HG02623 (cell line): ENCODE measurements around the gene NACC1.

ENCODE experiments used
- ATAC-seq: cut with Tn5 transposase; IDR thresholded peaks from one replicate; pipeline ENCODE4 v1.9.1; 2021; ENCODE audit warnings: moderate library complexity; ENCODE audit not compliant: unreplicated experiment

The NACC1 gene

DNA sequence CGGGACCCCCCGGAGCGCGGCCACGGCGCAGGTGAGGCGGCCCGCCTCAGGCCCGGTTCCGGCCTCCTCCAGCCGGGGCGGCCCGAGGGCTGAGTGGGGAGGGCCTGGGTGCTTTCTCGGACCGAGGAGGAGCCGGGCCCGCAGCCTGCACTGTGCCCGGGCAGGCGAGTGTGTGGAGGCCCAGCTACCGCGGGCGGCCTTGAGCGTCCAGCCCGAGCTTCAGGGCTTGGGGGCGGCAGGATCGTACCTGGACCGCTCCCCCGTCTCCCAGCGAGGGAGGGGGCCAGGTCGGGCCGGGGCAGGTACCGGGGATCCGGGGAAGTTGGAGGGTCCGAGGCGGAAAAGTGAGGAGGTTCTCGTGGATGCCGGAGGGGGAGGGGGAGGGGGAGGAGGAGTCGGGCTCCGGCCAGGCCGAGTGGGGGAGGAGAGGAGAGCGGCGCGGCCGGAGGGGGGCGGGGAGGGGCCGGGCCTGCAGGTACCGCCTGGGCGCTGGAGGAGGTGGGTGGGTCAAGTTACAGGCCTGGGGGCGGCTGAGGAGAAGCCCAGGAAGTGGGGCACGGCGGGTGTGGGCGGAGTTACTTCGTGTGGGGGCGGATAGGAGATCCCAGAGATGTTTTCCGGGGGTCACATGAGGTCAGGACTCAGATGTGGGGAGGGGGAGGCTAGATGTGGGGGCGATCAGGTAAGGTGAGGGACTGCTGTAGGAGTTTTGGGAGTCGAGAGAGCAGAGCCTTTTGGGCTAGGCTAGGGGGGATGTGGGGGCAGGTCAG lies 545 bp downstream of the NACC1 start:
- ATAC-seq, result peak; percentile 5

DNA sequence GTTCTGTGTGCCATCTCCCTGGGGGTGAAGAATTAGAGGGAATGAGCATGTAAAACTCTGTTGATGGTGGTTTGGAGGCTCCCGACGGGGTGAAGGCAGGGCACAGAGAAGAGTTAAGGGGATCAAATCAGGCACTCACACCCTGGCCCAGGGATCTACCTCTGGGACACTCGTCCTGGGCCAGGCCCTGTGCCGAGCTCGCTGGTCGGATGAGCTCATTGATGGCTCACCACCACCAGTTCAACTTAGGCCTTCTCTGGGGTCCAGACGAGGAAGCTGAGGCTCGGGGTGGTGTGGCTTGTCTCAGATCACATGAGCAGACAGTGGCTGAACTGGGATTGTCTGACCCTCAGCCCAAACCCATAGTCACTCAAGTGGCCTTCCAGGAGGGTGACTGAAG lies 1.6 kb downstream of the NACC1 start:
- no peak for ATAC-seq

DNA sequence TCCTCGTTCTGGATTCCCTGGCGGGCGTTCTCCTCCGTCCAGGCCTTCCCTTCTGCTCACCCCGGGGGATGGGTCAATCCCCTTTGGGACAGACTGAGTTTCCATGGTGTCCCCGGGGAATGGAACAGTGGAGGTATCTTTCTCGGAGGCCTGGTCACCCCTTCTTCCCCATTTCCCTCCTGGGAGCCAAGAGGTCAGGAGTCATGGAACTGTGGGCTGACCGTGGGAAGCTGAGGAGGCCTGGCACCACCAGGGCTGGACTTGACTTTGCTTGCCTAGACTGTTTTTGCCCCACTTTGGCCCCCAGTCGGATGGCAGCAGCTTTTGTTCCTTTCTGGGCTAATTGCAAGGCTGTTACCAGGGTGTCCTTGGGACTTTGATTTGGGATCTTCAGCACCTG lies 2.0 kb downstream of the NACC1 start:
- no peak for ATAC-seq

DNA sequence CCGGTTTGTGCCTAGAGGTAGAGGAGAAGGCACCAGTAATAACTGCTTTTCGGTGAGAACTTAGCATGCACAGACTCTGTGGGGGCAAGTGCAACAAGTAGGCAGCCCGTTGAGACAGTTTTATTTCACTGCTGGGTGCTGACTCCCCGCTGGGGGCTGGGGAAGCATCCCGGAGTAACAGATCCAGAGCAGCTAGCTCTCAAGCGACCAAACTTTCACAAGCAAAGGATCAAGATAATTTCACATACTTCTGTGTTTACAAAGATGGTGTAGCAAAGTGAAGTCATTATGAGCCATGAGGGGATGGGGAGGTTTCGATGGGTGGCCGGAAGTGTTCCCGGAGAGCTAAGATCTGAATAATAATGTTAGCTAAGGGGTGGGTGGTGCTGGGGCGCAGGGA lies 2.8 kb downstream of the NACC1 start:
- ATAC-seq, result no peak

DNA sequence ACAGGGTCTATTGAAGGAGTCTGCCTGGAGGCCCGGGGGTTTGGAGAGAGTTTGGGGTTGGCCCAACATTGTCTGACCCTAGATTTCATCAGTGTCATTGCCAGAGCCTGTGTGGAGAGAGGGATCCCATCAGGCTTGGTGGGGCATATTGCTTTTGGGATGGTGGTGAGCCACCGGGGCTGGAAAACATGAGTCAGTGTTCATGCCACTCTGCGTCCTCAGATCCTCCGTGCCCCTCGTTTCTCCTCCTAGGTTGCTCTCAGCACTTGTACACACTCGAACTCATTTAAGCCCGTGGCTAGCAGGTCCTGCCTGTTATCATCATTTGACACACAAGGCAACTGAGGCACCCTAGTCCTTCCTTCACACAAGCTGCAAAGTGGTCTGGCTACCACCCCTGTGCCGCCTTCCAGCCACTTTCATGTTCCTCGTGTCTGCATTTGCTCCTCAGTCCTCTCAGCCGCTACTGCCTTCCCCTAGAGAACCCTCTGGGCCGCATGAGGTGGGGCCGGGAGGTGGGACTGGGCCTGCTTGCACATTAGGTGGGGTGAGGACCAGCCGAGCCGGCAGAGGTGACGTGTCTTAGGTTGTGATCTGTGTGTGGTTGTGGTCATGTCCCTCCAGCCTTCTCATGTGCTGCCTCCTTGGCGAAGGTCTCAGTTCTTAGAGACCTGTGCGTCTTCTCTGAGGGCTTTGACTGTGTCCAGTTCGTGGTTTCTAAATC lies 3.6 kb downstream of the NACC1 start:
- no peak for ATAC-seq

DNA sequence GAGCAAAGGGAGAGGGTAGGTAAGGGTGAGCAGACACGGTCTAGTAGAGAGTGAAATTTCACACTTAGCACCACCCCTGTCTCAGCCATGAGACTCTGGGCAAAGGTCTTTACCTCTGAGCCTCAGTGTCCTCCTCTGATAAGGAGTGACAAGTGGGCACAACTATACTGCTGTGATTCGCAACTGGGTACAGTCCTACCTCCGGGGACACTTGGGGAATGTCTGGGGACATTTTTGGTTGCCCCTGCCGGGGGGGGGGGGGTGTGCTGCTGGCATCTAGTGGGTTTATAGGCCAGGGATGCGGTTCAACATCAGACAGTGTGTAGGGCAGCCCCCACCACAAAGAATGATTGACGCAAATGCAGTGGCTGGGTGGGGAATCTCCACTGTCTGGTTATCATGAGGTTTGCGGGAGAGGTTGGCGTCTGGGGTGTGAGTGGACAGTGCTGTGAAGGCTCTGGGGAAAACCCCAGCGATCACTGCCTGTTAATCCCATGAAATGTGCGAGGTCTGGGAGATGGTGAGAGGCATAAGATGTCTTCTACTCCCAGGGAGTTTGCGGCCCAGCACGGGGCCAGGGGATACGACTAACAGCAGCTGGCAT lies 4.3 kb downstream of the NACC1 start:
- ATAC-seq, result no peak

DNA sequence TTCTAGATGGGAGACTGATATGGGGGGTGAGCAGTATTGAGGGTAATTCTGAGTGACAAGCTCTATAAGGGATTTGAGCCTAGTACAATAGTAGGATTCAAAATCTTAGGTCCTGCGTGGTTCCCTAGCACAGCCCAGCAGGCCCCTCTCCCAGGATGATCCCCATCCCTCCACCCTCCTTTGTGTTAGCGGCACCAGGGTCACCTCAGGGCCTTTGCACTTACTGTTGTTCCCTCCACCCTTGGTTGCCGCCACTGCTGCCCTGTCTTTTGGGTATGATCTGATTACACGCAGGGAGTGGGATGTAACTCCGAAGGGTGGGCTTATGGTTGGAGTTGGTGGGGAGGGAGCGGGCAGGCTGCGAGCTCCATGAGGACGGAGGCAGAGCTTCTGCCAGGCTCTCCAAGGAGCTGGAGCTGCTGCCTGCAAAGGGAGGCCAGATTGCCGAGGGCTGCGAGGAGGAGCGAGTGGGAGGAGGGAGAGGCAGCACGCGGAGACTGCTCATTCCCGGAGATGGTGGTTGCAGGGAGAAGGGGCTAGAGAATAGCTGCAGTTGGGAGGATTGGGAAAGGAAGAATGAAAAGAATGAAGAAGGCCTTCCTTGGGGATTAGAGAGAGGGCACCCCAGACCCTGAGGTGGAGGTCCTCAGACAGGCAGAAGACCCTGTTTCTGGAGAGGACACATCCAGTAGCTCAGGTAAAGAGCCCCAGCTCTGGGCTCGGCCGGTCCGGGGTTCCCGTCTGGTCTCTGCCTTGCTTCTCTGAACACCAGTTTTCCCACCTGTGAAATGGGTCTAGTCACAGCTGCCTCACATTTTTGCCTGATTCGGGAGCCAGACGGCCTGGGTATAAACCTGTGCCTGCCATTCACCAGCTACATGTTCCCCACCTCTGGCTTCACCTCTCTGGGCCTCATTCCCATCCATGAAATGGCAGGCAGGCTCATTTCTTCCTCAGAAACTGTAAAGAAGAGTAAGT lies 5.2 kb downstream of the NACC1 start:
- ATAC-seq, result no peak

DNA sequence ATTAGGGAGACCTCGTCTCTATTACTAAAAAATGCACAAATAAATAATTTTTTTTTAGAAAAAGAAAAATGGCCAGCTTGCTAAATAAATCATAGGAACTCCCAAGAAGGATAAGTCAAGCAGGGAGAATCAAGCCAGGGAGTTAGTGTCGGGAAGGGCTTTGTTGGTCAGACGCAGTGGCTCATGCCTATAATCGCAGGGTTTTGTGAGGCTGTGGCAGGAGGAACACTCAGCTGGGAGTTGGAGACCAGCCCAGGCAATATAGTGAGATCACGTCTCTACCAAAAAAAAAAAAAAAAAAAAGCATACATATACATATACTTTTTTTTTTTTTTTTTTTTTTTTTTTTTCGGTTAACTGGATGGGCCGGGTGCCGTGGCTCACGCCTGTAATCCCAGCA lies 9.0 kb downstream of the NACC1 start:
- no peak for ATAC-seq

DNA sequence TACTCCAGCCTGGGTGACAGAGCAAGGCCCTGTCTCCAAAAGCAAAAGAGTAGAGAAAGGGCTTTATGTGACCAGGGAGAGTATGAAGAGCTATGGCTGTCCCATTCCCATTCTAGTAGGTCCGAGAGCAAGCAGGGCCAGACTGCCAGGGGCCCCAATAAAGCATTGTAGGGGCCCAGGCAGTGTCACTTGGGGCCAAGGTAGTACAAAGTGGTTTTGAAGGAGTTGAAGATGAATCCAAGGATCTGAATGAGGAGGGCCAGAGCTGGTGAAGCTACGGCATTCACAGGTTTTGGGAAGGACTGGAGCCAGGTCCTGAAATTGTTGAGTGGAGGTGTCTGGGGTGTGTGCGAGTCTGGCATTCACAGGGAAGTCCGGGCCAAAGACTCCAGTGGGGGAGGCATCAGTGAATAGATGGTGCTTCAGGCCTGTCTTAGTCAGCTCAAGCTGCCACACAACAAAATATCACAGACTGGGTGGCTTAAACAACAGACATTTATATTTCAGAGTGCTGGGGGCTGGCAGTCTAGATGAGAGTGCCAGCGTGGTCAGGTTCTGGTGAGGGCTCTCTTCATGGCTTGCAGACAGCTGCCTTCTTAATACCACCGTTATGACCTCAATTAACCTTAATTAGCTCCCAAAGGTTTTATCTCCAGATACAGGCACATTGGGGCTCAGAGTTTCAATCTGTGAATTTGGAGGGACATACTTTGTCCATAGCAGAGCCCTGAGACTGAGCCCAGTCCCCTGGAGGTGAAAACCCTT lies 9.9 kb downstream of the NACC1 start:
- ATAC-seq, result no peak

DNA sequence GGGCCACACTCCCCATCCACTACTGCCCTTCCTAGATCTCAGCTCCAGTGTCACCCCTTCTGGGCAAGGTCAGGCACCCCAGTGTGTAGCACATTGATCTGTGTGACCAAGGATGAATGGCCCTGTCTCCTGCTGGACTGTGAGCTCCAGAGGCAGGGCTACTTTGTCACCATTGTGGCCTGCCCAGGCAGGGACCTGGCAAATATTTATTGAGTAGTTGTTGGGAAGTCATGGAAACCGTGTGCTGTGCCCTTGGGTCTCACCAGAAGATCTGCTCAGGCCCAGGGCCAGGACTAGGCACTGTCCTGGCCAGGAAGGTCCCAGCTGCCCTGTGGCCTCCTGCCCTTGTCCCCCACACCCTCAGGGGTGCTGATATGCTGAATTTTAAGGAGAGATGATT lies 10.5 kb downstream of the NACC1 start:
- no peak for ATAC-seq

DNA sequence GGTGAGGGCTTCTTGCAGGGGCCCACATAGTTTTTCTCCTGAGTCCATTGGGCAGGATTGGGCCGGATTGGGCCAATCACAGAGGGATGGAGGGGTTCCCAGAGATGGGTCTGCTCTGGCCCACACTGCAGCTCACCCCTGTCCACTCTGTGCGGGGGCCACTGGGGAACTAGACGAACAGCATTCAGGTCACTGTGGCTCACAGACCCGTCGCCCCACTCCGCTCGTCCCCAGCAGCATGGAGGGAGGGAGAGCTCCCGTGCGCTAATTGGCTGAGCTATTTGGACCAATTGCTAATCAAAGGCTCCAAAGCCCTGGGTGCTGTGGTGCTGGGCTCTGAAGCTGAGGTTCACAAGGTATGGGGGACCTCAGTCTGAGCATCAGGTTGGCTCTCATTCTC lies 11.3 kb downstream of the NACC1 start:
- no peak for ATAC-seq

DNA sequence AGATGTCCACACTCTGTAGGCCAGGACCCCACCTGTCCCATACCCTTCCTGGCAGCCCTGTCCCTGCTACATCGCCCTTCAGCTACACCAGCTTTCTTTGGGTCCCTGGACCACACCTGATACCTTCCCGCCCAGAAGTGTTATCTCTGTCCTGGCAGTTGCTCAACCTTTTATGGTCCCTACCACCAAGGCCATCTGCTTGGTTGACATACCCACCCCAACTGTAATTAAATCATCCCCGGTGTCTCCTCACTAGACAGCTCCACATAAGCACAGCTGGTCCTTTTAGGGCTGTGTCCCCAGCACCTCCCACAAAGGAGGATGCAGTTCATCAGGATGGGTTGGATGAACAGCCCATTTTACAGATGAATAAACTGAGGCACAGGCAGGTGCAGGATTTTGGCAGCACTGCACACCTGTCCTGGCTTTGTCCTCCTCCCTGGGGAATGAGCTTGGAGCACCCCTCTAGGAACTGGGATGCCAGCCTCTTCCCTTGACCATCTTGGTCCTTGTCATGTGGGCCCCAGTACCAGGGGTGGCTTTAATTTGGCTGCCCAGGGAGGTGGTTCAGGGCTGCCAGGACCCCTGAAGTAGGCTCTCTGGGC lies 12.9 kb downstream of the NACC1 start:
- no peak for ATAC-seq

DNA sequence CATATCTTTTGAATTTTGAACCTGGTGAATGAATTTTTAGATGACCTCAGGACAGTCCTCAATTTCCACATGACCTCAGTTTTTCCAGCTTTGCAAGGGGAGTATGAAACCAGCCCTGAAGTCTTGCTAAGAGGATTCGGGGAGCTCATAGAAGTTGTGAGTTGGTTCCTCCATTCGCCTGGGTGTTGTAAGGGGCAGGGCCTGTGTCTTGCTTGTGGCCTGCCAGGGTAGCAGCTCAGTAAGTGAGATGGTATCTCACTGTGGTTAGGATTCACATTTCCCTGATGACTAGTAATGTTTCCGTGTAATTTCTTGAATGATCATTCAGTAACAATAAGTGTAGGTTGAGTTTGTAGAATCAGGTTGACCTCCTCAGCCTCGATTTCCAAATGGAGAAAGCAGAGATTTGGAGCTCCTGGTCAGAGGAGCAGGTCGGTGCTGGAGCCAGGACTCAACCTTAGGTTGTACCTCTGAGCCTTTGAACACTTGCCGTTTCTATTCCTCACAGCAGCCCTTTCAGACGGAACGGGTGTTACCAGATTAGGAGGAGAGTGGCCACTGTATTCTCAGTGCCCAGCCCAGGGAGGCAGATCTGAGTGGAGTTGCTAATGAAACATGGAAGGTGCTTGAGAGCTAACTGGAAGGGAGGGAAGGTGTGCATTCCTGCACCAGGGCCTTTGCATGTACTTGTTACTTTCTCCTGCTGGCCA lies 14.6 kb downstream of the NACC1 start:
- no peak for ATAC-seq

DNA sequence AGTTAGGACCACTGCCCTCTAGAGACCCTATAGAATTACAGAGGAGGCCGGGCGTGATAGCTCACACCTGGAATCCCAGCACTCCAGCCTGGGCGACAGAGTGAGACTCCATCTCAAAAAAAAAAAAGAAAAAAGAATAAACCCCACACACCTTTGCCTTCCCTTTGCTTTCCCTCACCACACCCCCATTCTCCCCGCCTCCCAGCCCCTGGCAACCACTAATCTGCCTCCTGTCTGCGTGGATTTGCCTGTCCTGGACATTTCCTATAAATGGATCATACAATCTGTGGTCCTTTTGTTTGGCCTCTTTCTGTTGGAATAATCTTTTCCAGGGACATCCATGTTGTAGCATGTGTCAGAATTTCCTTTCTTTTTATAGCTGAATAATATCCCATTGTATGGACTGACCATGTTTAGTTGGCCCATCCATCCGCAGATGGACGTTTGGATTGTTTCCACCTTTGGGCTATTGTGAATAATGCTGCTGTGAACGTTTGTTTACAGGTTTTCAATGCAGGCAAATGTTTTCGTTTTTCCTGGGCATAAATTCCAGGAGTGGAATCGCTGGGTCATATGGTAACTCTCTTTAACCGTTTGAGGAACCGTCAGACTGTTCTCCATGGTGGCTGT lies 15.3 kb downstream of the NACC1 start:
- no peak for ATAC-seq

DNA sequence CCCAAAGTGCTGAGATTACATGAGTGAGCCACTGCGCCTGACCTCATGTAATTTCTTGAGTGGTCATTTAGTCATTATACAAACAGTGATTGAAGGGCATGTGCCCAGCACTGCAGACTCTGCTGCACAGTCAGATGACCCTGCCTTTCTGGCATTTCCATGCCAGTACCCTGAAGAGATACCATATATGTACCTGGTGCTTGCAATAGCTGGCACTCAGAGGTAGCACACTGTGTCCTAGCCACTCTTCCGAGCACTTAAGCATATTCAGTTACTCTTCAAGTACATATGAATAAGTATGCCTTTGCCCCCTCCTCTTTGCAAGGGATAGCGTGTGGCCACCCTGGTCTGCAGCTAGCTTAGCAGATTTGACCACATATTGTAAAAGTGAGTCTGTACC lies 16.6 kb downstream of the NACC1 start:
- ATAC-seq, result no peak

DNA sequence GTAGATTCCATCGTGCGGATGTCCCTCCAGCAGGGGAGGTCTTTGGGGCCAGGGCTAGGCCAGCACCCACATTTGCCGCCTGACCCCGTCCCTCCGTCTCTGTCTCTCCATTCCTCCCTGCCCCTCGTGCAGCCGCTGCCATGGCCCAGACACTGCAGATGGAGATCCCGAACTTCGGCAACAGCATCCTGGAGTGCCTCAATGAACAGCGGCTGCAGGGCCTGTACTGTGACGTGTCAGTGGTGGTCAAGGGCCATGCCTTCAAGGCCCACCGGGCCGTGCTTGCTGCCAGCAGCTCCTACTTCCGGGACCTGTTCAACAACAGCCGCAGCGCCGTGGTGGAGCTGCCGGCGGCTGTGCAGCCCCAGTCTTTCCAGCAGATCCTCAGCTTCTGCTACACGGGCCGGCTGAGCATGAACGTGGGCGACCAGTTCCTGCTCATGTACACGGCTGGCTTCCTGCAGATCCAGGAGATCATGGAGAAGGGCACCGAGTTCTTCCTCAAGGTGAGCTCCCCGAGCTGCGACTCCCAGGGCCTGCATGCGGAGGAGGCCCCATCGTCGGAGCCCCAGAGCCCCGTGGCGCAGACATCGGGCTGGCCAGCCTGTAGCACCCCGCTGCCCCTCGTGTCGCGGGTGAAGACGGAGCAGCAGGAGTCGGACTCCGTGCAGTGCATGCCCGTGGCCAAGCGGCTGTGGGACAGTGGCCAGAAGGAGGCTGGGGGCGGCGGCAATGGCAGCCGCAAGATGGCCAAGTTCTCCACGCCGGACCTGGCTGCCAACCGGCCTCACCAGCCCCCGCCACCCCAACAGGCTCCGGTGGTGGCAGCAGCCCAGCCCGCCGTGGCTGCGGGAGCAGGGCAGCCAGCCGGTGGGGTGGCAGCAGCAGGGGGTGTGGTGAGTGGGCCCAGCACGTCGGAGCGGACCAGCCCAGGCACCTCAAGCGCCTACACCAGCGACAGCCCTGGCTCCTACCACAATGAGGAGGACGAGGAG lies 17.3 kb downstream of the NACC1 start:
- no peak for ATAC-seq

DNA sequence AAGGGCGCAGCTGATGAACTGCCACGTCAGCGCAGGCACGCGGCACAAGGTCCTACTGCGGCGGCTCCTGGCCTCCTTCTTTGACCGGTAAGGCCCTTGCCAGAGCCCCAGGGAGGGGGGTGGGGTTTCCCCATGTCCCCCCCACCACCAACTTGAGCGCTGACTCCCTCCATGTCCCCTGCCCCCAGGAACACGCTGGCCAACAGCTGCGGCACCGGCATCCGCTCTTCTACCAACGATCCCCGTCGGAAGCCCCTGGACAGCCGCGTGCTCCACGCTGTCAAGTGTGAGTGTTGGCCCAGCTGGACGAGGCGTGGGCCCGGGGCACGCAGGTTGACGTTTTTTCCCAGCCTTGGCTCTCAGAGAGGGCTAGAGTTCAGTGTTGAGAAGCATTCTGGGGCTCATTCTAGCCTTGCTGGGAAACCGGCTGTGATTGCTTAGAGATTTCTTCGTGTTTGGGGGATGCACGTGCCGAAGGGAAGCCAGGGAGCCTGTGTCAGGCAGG lies 19.3 kb downstream of the NACC1 start:
- no peak for ATAC-seq
